Esophagus squamous epithelium (tissue), 4 donors: Measurements from ENCODE around the gene MBP.

Source experiments
- POLR2A ChIP-seq, 4 donors: fragments of 450-650 bp; IDR thresholded peaks; one replicate each; pipeline ENCODE4 v1.6.1; 2017; ENCODE audit warnings: antibody characterized with exemption in 4 of 4, mild to moderate bottlenecking in 4 of 4, moderate library complexity in 3 of 4
- TF ChIP-seq, protein P1 (sequence below), 6 experiments: fragments of 450-650 bp in 4 of 6; fragments of 200-600 bp in 2 of 6; sonication (generic) in 2 of 6; IDR thresholded peaks; one replicate each; pipeline ENCODE4 v1.5.1; 2016 to 2019; ENCODE audit warnings: antibody characterized with exemption in 6 of 6, mild to moderate bottlenecking in 4 of 6, moderate library complexity in 4 of 6

DNA sequence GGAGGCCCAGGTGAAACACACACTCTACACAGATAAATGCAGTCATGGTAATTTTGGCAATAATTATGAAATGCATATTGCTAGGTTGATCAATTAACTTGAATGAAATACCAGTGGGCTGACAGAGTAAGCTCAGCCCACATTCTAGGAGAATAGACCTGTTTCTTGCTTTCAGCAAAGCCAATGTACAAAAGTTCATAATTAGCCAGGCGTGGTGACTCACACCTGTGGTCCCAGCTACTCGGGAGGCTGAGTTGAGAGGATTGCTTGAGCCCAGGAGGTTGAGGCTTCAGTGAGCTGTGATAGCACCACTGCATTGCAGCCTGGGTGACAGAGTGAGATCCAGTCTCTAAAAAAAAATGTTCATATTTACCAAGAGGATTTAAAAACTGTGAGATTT, 15.7 kb upstream of the MBP start:
- TF ChIP-seq, protein P1, sequence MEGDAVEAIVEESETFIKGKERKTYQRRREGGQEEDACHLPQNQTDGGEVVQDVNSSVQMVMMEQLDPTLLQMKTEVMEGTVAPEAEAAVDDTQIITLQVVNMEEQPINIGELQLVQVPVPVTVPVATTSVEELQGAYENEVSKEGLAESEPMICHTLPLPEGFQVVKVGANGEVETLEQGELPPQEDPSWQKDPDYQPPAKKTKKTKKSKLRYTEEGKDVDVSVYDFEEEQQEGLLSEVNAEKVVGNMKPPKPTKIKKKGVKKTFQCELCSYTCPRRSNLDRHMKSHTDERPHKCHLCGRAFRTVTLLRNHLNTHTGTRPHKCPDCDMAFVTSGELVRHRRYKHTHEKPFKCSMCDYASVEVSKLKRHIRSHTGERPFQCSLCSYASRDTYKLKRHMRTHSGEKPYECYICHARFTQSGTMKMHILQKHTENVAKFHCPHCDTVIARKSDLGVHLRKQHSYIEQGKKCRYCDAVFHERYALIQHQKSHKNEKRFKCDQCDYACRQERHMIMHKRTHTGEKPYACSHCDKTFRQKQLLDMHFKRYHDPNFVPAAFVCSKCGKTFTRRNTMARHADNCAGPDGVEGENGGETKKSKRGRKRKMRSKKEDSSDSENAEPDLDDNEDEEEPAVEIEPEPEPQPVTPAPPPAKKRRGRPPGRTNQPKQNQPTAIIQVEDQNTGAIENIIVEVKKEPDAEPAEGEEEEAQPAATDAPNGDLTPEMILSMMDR (IDR thresholded peaks at IDR 0.05) = no peak
- TF ChIP-seq POLR2A (IDR thresholded peaks at IDR 0.05) = no peak
